NCI-H460 (cell line): ENCODE measurements around the gene SLC66A2. TPM values are rescaled to one million over a fixed set of nuclear protein-coding genes. Genes with fewer than 3 reads are reported as not detected.

Source experiments
- DNase-seq: peaks from one replicate; pipeline ENCODE4 v3.0.0-alpha.2; 2016; ENCODE audit warnings: low read depth; ENCODE audit errors: extremely low read depth
- total RNA-seq: library from RNA; depleted of rRNA; stranded (reverse); fragments of >200 nt; shearing (Covaris generic); gene quantifications from 2 replicates; pipeline ENCODE4 v1.2.3, GENCODE V29; 2014

SLC66A2 gene
- total RNA-seq, 1 experiment from 2014 or later = 17.0 TPM

- DNase-seq = no peak
Measured at GRCh38 chr18:79952456-79952995, 1.1 kb upstream of the SLC66A2 start.

- peak; percentile 9 for DNase-seq
Measured at GRCh38 chr18:79950515-79951341, 725 bp downstream of the SLC66A2 start.

GRCh38 chr18:79949697-79950487, 1.6 kb downstream of the SLC66A2 start:
- DNase-seq = no peak

- DNase-seq = no peak
Measured at GRCh38 chr18:79948719-79949411, 2.6 kb downstream of the SLC66A2 start.

- no peak for DNase-seq
Measured at GRCh38 chr18:79947881-79948610, 3.4 kb downstream of the SLC66A2 start.

- DNase-seq = peak; percentile 56
Measured at GRCh38 chr18:79947054-79947755, 4.2 kb downstream of the SLC66A2 start.

- DNase-seq = no peak
Measured at GRCh38 chr18:79945118-79946042, 6.1 kb downstream of the SLC66A2 start.

GRCh38 chr18:79944746-79945117, 6.7 kb downstream of the SLC66A2 start:
- no peak for DNase-seq

- DNase-seq = no peak
Measured at GRCh38 chr18:79944126-79944731, 7.2 kb downstream of the SLC66A2 start.

- DNase-seq = no peak
Measured at GRCh38 chr18:79943608-79944125, 7.8 kb downstream of the SLC66A2 start.

- DNase-seq = no peak
Measured at GRCh38 chr18:79942786-79943607, 8.5 kb downstream of the SLC66A2 start.

- DNase-seq = no peak
Measured at GRCh38 chr18:79942211-79942610, 9.2 kb downstream of the SLC66A2 start.

GRCh38 chr18:79941473-79942119, 9.9 kb downstream of the SLC66A2 start:
- DNase-seq = no peak

- DNase-seq = no peak
Measured at GRCh38 chr18:79940814-79941472, 10.5 kb downstream of the SLC66A2 start.

- DNase-seq = no peak
Measured at GRCh38 chr18:79940126-79940813, 11.2 kb downstream of the SLC66A2 start.
